SW 1271 (cell line): Measurements from ENCODE around the gene CFAP46.
A peak's percentile ranks its signal among the peaks of the same experiment; 100 is the strongest.
"Not testable (repeated sequence)": the region's sequence is repeated elsewhere in the genome, so short reads cannot be mapped to it uniquely, and the experiment has no call there.

Experiments used
- DNase-seq, 2 experiments: peaks; one replicate each; lab custom pipeline; 2025; lab: John Stamatoyannopoulos, UW

CFAP46 gene

GRCh38 chr10:132912713-132913558 is 29.4 kb downstream of the CFAP46 start:
- no peak for DNase-seq

GRCh38 chr10:132912225-132912712 is 30.1 kb downstream of the CFAP46 start:
- DNase-seq, result no peak

- DNase-seq, result no peak
Observed at GRCh38 chr10:132911786-132912097, 30.6 kb downstream of the CFAP46 start.

GRCh38 chr10:132910901-132911785 is 31.2 kb downstream of the CFAP46 start:
- DNase-seq, result no peak

GRCh38 chr10:132910186-132910880 is 32.0 kb downstream of the CFAP46 start:
- DNase-seq, result no peak

GRCh38 chr10:132909491-132910071 is 32.8 kb downstream of the CFAP46 start:
- no peak for DNase-seq

- DNase-seq, result no peak
Observed at GRCh38 chr10:132908621-132909295, 33.6 kb downstream of the CFAP46 start.

GRCh38 chr10:132907821-132908620 is 34.3 kb downstream of the CFAP46 start:
- no peak for DNase-seq

GRCh38 chr10:132906836-132907235 is 35.5 kb downstream of the CFAP46 start:
- DNase-seq, result no peak

GRCh38 chr10:132906106-132906505 is 36.3 kb downstream of the CFAP46 start:
- DNase-seq, result no peak

GRCh38 chr10:132905661-132906060 is 36.7 kb downstream of the CFAP46 start:
- DNase-seq, result no peak

GRCh38 chr10:132904814-132905649 is 37.3 kb downstream of the CFAP46 start:
- DNase-seq, result no peak

- DNase-seq, result peak in 1 of 2 experiments; percentile 9
Observed at GRCh38 chr10:132904181-132904813, 38.1 kb downstream of the CFAP46 start.

GRCh38 chr10:132902656-132903575 is 39.5 kb downstream of the CFAP46 start:
- not testable (repeated sequence) for DNase-seq

GRCh38 chr10:132901351-132901750 is 41.0 kb downstream of the CFAP46 start:
- no peak for DNase-seq

GRCh38 chr10:132900211-132900756 is 42.1 kb downstream of the CFAP46 start:
- no peak for DNase-seq

- no peak for DNase-seq
Observed at GRCh38 chr10:132899751-132900065, 42.7 kb downstream of the CFAP46 start.
